ENCODE data around the gene MARK2.

The MARK2 gene

DNA sequence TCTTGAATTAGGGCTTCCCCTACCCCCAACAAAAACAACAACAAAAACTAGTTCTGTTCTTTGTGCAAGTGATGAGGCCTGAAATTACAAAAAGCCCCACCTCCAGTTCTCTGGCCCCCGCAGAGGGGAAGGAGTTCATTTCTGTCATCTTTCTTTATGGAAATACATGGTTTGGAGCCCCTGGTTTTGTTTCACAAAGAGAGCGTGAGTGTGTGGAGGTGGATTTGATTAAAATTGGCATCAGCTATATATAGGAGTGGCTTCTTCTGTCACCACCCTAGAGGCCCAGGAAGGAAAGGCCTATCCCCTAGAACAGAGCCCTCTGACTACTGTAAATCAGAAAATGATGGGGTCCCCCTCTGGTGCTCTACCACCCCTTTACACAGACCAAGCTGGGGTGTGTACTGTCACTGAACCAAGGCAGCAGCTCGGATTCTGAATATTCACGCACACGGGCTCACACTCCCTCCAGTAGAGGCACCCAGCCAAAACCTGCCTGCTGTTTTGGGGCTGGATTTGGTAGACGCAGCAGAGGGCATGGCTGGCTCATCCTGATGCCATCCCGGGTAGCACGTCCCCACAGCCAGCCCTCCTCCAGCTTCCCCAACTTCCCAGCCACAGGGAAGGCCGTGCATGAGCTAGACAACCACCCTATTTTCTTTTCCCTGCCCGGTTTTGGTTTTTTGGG, 58.7 kb downstream of the MARK2 start:
- Histone ChIP-seq H3K27ac (ENCODE audit: low read depth, low read length) (no peak overlapping the region), H3K4me2 (ENCODE audit: low read length) (no peak overlapping the region), H3K9me3 (ENCODE audit: control insufficient read depth, insufficient read depth, low read length) (no peaks in the 10 kb centered on the region), H3K4me1 (ENCODE audit: control insufficient read depth, low read length) (peaks cover 17% of the 10 kb centered on the region), H3K9me2 (replicated peaks; ENCODE audit: control insufficient read depth, low read length) (no peaks in the 10 kb centered on the region), H3K4me3 (ENCODE audit: low read length) (no peak overlapping the region), H3K36me3 (ENCODE audit: control insufficient read depth, low read length) (peaks cover 75% of the 10 kb centered on the region), H4K20me1 (ENCODE audit: control insufficient read depth, insufficient read depth, low read depth, low read length) (peaks cover 14% of the 10 kb centered on the region; the same call in 1 of the 2 replicates), H3K27me3 (ENCODE audit: control insufficient read depth, low read length) (no peaks in the 10 kb centered on the region), H3F3A (ENCODE audit: control insufficient read depth, insufficient read depth) (0 out of 2 replicates have a peak, but pooled peaks cover 2% of the 10 kb centered on the region), H3K79me2 (ENCODE audit: control insufficient read depth, low read length) (peaks cover 17% of the 10 kb centered on the region)
- TF ChIP-seq, protein P1, sequence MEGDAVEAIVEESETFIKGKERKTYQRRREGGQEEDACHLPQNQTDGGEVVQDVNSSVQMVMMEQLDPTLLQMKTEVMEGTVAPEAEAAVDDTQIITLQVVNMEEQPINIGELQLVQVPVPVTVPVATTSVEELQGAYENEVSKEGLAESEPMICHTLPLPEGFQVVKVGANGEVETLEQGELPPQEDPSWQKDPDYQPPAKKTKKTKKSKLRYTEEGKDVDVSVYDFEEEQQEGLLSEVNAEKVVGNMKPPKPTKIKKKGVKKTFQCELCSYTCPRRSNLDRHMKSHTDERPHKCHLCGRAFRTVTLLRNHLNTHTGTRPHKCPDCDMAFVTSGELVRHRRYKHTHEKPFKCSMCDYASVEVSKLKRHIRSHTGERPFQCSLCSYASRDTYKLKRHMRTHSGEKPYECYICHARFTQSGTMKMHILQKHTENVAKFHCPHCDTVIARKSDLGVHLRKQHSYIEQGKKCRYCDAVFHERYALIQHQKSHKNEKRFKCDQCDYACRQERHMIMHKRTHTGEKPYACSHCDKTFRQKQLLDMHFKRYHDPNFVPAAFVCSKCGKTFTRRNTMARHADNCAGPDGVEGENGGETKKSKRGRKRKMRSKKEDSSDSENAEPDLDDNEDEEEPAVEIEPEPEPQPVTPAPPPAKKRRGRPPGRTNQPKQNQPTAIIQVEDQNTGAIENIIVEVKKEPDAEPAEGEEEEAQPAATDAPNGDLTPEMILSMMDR (IDR thresholded peaks at IDR 0.05; ENCODE audit: low read depth, low read length, poor library complexity, severe bottlenecking), result no peak
- TF ChIP-seq EZH2phosphoT487 (IDR thresholded peaks at IDR 0.05; ENCODE audit: borderline replicate concordance, low read length), result no peak

DNA sequence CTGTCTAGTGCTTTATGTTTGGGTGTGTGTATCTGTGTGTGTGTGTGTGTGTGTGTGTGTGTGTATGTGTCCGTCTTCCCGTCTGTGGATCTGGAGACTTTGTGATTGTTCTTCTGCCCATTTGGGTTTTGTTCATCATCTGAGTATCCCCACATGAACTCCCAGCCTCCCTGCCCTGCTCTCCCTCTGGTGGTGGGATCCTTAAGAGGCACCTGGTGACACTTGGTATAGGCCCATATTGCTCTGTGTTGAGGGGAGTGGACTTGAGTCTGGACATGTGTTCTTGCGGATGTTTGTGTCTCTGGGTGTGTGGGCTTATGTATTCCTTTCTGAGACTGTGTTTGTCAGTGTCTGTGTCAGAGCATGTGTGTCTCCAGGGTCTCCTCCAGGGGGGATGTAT, 62.8 kb downstream of the MARK2 start:
- no peaks in the 10 kb centered on the region for H3K79me2 ChIP-seq (ENCODE audit: control insufficient read depth, low read length)
- no peaks in the 10 kb centered on the region for H3K9me3 ChIP-seq (ENCODE audit: control insufficient read depth, insufficient read depth, low read length)
- H3K4me3 ChIP-seq (ENCODE audit: low read length), result no peak overlapping the region
- no peaks in the 10 kb centered on the region for H3K9me2 ChIP-seq (replicated peaks; ENCODE audit: control insufficient read depth, low read length)
- H3K27ac ChIP-seq (ENCODE audit: low read depth, low read length), result no peak overlapping the region
- H3K4me1 ChIP-seq (ENCODE audit: control insufficient read depth, low read length), result no peaks in the 10 kb centered on the region
- H3F3A ChIP-seq (ENCODE audit: control insufficient read depth, insufficient read depth), result no peaks in the 10 kb centered on the region
- no peak for TF ChIP-seq EZH2phosphoT487 (IDR thresholded peaks at IDR 0.05; ENCODE audit: borderline replicate concordance, low read length)
- TF ChIP-seq, protein P1 (IDR thresholded peaks at IDR 0.05; ENCODE audit: low read depth, low read length, poor library complexity, severe bottlenecking), result no peak
- H4K20me1 ChIP-seq (ENCODE audit: control insufficient read depth, insufficient read depth, low read depth, low read length), result peaks cover under 1% of the 10 kb centered on the region; the same call in 1 of the 2 replicates
- H3K4me2 ChIP-seq (ENCODE audit: low read length), result no peak overlapping the region
- H3K36me3 ChIP-seq (ENCODE audit: control insufficient read depth, low read length), result peaks cover 86% of the 10 kb centered on the region
- no peaks in the 10 kb centered on the region for H3K27me3 ChIP-seq (ENCODE audit: control insufficient read depth, low read length)

DNA sequence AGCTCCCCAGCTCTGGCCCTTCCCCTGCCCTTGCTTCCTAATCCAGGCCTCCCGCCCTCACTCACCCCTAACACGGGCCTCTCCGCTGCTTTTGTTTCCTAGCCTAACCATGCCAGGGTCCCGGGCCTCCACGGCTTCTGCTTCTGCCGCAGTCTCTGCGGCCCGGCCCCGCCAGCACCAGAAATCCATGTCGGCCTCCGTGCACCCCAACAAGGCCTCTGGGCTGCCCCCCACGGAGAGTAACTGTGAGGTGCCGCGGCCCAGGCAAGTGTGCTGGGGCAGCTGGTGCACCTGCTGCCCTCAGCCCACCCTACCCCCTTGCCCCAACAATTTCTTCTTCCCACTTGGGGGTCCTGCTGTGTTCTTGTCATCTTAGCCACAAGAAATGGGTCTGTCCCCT, 65.0 kb downstream of the MARK2 start:
- Histone ChIP-seq H3F3A (ENCODE audit: control insufficient read depth, insufficient read depth) (no peaks in the 10 kb centered on the region), H3K36me3 (ENCODE audit: control insufficient read depth, low read length) (peaks cover 79% of the 10 kb centered on the region), H3K27me3 (ENCODE audit: control insufficient read depth, low read length) (no peaks in the 10 kb centered on the region), H3K4me1 (ENCODE audit: control insufficient read depth, low read length) (no peaks in the 10 kb centered on the region), H3K4me3 (ENCODE audit: low read length) (no peak overlapping the region), H3K9me3 (ENCODE audit: control insufficient read depth, insufficient read depth, low read length) (no peaks in the 10 kb centered on the region), H3K79me2 (ENCODE audit: control insufficient read depth, low read length) (no peaks in the 10 kb centered on the region), H3K27ac (ENCODE audit: low read depth, low read length) (no peak overlapping the region), H4K20me1 (ENCODE audit: control insufficient read depth, insufficient read depth, low read depth, low read length) (no peaks in the 10 kb centered on the region), H3K9me2 (replicated peaks; ENCODE audit: control insufficient read depth, low read length) (no peaks in the 10 kb centered on the region), H3K4me2 (ENCODE audit: low read length) (no peak overlapping the region)
- TF ChIP-seq, protein P1 (IDR thresholded peaks at IDR 0.05; ENCODE audit: low read depth, low read length, poor library complexity, severe bottlenecking), result no peak

Data from DOHH2 (cell line).